Neural cell (in vitro differentiated cells): Measurements from ENCODE around the gene MAD1L1. TPM values are rescaled to one million over a fixed set of nuclear protein-coding genes. Genes with fewer than 3 reads are reported as not detected.

Experiments used
- H2AFZ ChIP-seq: fragments of 200-600, 300-800 bp; sonication (generic), shearing (Covaris generic); 2 replicates; pipeline ENCODE4 v1.6.0; 2014; ENCODE audit warnings: low read depth, mild to moderate bottlenecking, antibody characterized with exemption, low read length, moderate library complexity
- H3F3A ChIP-seq: fragments of 200-600 bp; shearing (Covaris generic); 2 replicates; pipeline ENCODE4 v1.6.1; 2016; ENCODE audit warnings: mild to moderate bottlenecking, moderate library complexity, mixed read lengths, antibody characterized with exemption, low read length; ENCODE audit not compliant: insufficient read depth, poor library complexity, severe bottlenecking
- H3K27ac ChIP-seq: fragments of 200-600, 300-800 bp; sonication (generic), shearing (Covaris generic); 2 replicates; pipeline ENCODE4 v1.5.1; 2014; ENCODE audit warnings: mild to moderate bottlenecking, low read length, moderate library complexity
- H3K27me3 ChIP-seq: fragments of 300-800, 200-600 bp; sonication (generic), shearing (Covaris generic); 2 replicates; pipeline ENCODE4 v1.6.0; 2014; ENCODE audit warnings: mild to moderate bottlenecking, low read depth, low read length, moderate library complexity; ENCODE audit not compliant: insufficient read depth
- H3K36me3 ChIP-seq: fragments of 300-800, 200-600 bp; sonication (generic), shearing (Covaris generic); 2 replicates; pipeline ENCODE4 v1.5.1; 2014; ENCODE audit warnings: mild to moderate bottlenecking, antibody characterized with exemption, low read length, moderate library complexity; ENCODE audit not compliant: insufficient read depth
- H3K4me2 ChIP-seq: fragments of 300-800, 200-600 bp; sonication (generic), shearing (Covaris generic); 2 replicates; pipeline ENCODE4 v1.6.0; 2014; ENCODE audit warnings: mild to moderate bottlenecking, low read length
- H3K4me3 ChIP-seq: fragments of 300-800, 200-600 bp; sonication (generic), shearing (Covaris generic); 2 replicates; pipeline ENCODE4 v1.5.1; 2014; ENCODE audit warnings: mild to moderate bottlenecking, low read length, moderate library complexity
- H3K79me2 ChIP-seq: fragments of 200-600 bp; shearing (Covaris generic); replicated peaks from 2 replicates; pipeline ENCODE4 v1.6.0; 2014; ENCODE audit warnings: mild to moderate bottlenecking, low read length, moderate library complexity; ENCODE audit not compliant: insufficient read depth
- H3K9ac ChIP-seq: fragments of 300-800, 200-600 bp; sonication (generic), shearing (Covaris generic); 2 replicates; pipeline ENCODE4 v1.6.1; 2016; ENCODE audit warnings: mild to moderate bottlenecking, low read length, mixed read lengths
- H3K9me2 ChIP-seq: fragments of 200-600 bp; shearing (Covaris generic); 2 replicates; pipeline ENCODE4 v1.6.1; 2016; ENCODE audit warnings: mild to moderate bottlenecking, low read length, mixed read lengths; ENCODE audit not compliant: insufficient read depth
- H3K9me3 ChIP-seq: fragments of 200-600, 300-800 bp; sonication (generic), shearing (Covaris generic); 2 replicates; pipeline ENCODE4 v1.6.1; 2016; ENCODE audit warnings: mild to moderate bottlenecking, mixed run types, low read length, moderate library complexity, mixed read lengths
- H4K20me1 ChIP-seq: fragments of 200-600 bp; shearing (Covaris generic); 2 replicates; pipeline ENCODE4 v1.6.1; 2016; ENCODE audit warnings: mild to moderate bottlenecking, mixed run types; ENCODE audit not compliant: insufficient read depth
- EP300 ChIP-seq: fragments of 450-650 bp; conservative IDR thresholded peaks from 2 replicates; pipeline ENCODE4 v1.6.1; 2014; ENCODE audit warnings: antibody characterized with exemption, mild to moderate bottlenecking, moderate library complexity; ENCODE audit not compliant: poor library complexity, severe bottlenecking
- EZH2 ChIP-seq: fragments of 200-600, 300-800 bp; shearing (Covaris generic), sonication (generic); IDR thresholded peaks from 2 replicates; pipeline ENCODE4 v1.6.1; 2014; ENCODE audit warnings: antibody characterized with exemption, low read length, borderline replicate concordance, mild to moderate bottlenecking; ENCODE audit not compliant: insufficient read depth, poor library complexity, severe bottlenecking
- MXI1 ChIP-seq: fragments of 450-650 bp; conservative IDR thresholded peaks from 2 replicates; pipeline ENCODE4 v1.6.1; 2014; ENCODE audit warnings: antibody characterized with exemption, mild to moderate bottlenecking; ENCODE audit not compliant: poor library complexity, severe bottlenecking
- POLR2AphosphoS5 ChIP-seq: IDR thresholded peaks from 2 replicates; pipeline ENCODE4 v1.6.1; 2012
- RAD21 ChIP-seq: fragments of 450-650 bp; conservative IDR thresholded peaks from 2 replicates; pipeline ENCODE4 v1.6.1; 2014; ENCODE audit warnings: antibody characterized with exemption, mild to moderate bottlenecking, moderate library complexity
- SMC3 ChIP-seq: fragments of 450-650 bp; conservative IDR thresholded peaks from 2 replicates; pipeline ENCODE4 v1.6.1; 2014; ENCODE audit warnings: antibody characterized with exemption, mild to moderate bottlenecking, moderate library complexity; ENCODE audit not compliant: poor library complexity
- TAF1 ChIP-seq: IDR thresholded peaks from 2 replicates; pipeline ENCODE4 v1.6.1; 2012; ENCODE audit warnings: low read depth
- polyA plus RNA-seq: library from polyadenylated mRNA; depleted of rRNA; stranded (reverse); fragments of >200 nt; gene quantifications from 2 replicates; pipeline ENCODE4 v1.2.3, GENCODE V29; 2014
- TF ChIP-seq, protein P1 (sequence below): fragments of 450-650 bp; IDR thresholded peaks from 2 replicates; pipeline ENCODE4 v1.5.1; 2014; ENCODE audit warnings: antibody characterized with exemption, mild to moderate bottlenecking, moderate library complexity; ENCODE audit not compliant: poor library complexity, severe bottlenecking
- TF ChIP-seq, protein P2 (sequence below): IDR thresholded peaks from 2 replicates; pipeline ENCODE4 v1.6.1; 2012; ENCODE audit warnings: borderline replicate concordance

The MAD1L1 gene
- polyA plus RNA-seq, 1 donor from 2014 or later, result 31.4 TPM

- Histone ChIP-seq H4K20me1 (no peaks in the 10 kb centered on the region), H3K9ac (no peak overlapping the region), H3K4me3 (no peak overlapping the region), H3K9me2 (no peaks in the 10 kb centered on the region), H3K36me3 (no peaks in the 10 kb centered on the region), H3K27me3 (no peaks in the 10 kb centered on the region), H3K4me2 (no peak overlapping the region), H2AFZ (no peak overlapping the region), H3F3A (no peaks in the 10 kb centered on the region), H3K27ac (no peak overlapping the region), H3K79me2 (no peaks in the 10 kb centered on the region), H3K9me3 (no peaks in the 10 kb centered on the region)
- TF ChIP-seq MXI1 (no peak), RAD21 (no peak), POLR2AphosphoS5 (no peak), EZH2 (no peak), TAF1 (no peak), SMC3 (no peak), EP300 (no peak)
- TF ChIP-seq, protein P1, sequence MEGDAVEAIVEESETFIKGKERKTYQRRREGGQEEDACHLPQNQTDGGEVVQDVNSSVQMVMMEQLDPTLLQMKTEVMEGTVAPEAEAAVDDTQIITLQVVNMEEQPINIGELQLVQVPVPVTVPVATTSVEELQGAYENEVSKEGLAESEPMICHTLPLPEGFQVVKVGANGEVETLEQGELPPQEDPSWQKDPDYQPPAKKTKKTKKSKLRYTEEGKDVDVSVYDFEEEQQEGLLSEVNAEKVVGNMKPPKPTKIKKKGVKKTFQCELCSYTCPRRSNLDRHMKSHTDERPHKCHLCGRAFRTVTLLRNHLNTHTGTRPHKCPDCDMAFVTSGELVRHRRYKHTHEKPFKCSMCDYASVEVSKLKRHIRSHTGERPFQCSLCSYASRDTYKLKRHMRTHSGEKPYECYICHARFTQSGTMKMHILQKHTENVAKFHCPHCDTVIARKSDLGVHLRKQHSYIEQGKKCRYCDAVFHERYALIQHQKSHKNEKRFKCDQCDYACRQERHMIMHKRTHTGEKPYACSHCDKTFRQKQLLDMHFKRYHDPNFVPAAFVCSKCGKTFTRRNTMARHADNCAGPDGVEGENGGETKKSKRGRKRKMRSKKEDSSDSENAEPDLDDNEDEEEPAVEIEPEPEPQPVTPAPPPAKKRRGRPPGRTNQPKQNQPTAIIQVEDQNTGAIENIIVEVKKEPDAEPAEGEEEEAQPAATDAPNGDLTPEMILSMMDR, result no peak
- TF ChIP-seq, protein P2, sequence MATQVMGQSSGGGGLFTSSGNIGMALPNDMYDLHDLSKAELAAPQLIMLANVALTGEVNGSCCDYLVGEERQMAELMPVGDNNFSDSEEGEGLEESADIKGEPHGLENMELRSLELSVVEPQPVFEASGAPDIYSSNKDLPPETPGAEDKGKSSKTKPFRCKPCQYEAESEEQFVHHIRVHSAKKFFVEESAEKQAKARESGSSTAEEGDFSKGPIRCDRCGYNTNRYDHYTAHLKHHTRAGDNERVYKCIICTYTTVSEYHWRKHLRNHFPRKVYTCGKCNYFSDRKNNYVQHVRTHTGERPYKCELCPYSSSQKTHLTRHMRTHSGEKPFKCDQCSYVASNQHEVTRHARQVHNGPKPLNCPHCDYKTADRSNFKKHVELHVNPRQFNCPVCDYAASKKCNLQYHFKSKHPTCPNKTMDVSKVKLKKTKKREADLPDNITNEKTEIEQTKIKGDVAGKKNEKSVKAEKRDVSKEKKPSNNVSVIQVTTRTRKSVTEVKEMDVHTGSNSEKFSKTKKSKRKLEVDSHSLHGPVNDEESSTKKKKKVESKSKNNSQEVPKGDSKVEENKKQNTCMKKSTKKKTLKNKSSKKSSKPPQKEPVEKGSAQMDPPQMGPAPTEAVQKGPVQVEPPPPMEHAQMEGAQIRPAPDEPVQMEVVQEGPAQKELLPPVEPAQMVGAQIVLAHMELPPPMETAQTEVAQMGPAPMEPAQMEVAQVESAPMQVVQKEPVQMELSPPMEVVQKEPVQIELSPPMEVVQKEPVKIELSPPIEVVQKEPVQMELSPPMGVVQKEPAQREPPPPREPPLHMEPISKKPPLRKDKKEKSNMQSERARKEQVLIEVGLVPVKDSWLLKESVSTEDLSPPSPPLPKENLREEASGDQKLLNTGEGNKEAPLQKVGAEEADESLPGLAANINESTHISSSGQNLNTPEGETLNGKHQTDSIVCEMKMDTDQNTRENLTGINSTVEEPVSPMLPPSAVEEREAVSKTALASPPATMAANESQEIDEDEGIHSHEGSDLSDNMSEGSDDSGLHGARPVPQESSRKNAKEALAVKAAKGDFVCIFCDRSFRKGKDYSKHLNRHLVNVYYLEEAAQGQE, result no peak
Measured at GRCh38 chr7:2102375-2102723, 130.4 kb downstream of the MAD1L1 start.

- no peak overlapping the region for H2AFZ ChIP-seq
- H3F3A ChIP-seq, result no peaks in the 10 kb centered on the region
- no peaks in the 10 kb centered on the region for H3K36me3 ChIP-seq
- H3K27me3 ChIP-seq, result no peaks in the 10 kb centered on the region
- H3K4me3 ChIP-seq, result no peak overlapping the region
- H3K4me2 ChIP-seq, result no peak overlapping the region
- H3K27ac ChIP-seq, result no peak overlapping the region
- TF ChIP-seq TAF1 (no peak), EP300 (no peak), POLR2AphosphoS5 (no peak), MXI1 (no peak), RAD21 (no peak), EZH2 (no peak), SMC3 (no peak)
- TF ChIP-seq, protein P2, result no peak
- TF ChIP-seq, protein P1, result no peak
- no peaks in the 10 kb centered on the region for H3K9me3 ChIP-seq
- H3K9ac ChIP-seq, result no peak overlapping the region
- no peaks in the 10 kb centered on the region for H4K20me1 ChIP-seq
- no peaks in the 10 kb centered on the region for H3K79me2 ChIP-seq
- H3K9me2 ChIP-seq, result no peaks in the 10 kb centered on the region
Measured at GRCh38 chr7:2101630-2102374, 130.9 kb downstream of the MAD1L1 start.
